Nephron progenitor cell (in vitro differentiated cells): ENCODE data around the gene SEZ6L2.

Experiments used
- DNase-seq: peaks from one replicate; pipeline ENCODE4 v3.0.0; 2021
- H3K27ac Mint-ChIP-seq: 2 replicates; pipeline ENCODE4 v1.8.0; 2021; ENCODE audit warnings: mild to moderate bottlenecking, moderate library complexity, mixed read lengths
- H3K27me3 Mint-ChIP-seq: 2 replicates; pipeline ENCODE4 v1.8.0; 2021; ENCODE audit warnings: mild to moderate bottlenecking, low read depth, mixed read lengths; ENCODE audit not compliant: poor library complexity
- H3K36me3 Mint-ChIP-seq: 2 replicates; pipeline ENCODE4 v1.8.0; 2021; ENCODE audit warnings: low read depth, mixed read lengths
- H3K4me1 Mint-ChIP-seq: 2 replicates; pipeline ENCODE4 v1.8.0; 2021; ENCODE audit warnings: mixed read lengths
- H3K4me3 Mint-ChIP-seq: 2 replicates; pipeline ENCODE4 v1.8.0; 2021; ENCODE audit warnings: mild to moderate bottlenecking, moderate library complexity, mixed read lengths
- H3K9me3 Mint-ChIP-seq: 2 replicates; pipeline ENCODE4 v1.8.0; 2021; ENCODE audit warnings: mild to moderate bottlenecking, moderate library complexity, mixed read lengths
- CTCF ChIP-seq: fragments of 200-600 bp; sonication (generic); IDR thresholded peaks from 2 replicates; pipeline ENCODE4 v1.5.0; 2021; ENCODE audit warnings: antibody characterized with exemption

Gene SEZ6L2

GRCh38 chr16:29849505-29849904, 49.8 kb downstream of the SEZ6L2 start:
- peaks cover 21% of the 10 kb centered on the region for H3K4me1 Mint-ChIP-seq
- H3K27me3 Mint-ChIP-seq: peaks cover 38% of the 10 kb centered on the region
- no peak overlapping the region for H3K27ac Mint-ChIP-seq
- H3K4me3 Mint-ChIP-seq: no peak overlapping the region
- no peaks in the 10 kb centered on the region for H3K9me3 Mint-ChIP-seq
- TF ChIP-seq CTCF: no peak
- H3K36me3 Mint-ChIP-seq: no peaks in the 10 kb centered on the region
- peak; percentile 30 for DNase-seq

GRCh38 chr16:29848420-29849297, 50.7 kb downstream of the SEZ6L2 start:
- H3K4me3 Mint-ChIP-seq: no peak overlapping the region
- no peak overlapping the region for H3K27ac Mint-ChIP-seq
- TF ChIP-seq CTCF: peak; percentile 67
- H3K9me3 Mint-ChIP-seq: no peaks in the 10 kb centered on the region
- H3K4me1 Mint-ChIP-seq: peaks cover 21% of the 10 kb centered on the region
- H3K27me3 Mint-ChIP-seq: peaks cover 34% of the 10 kb centered on the region
- no peaks in the 10 kb centered on the region for H3K36me3 Mint-ChIP-seq
- peak; percentile 67 for DNase-seq

GRCh38 chr16:29845656-29846055, 53.7 kb downstream of the SEZ6L2 start:
- Mint-ChIP-seq H3K4me3 (no peak overlapping the region), H3K27ac (peak overlapping the region; percentile 16), H3K36me3 (no peaks in the 10 kb centered on the region), H3K27me3 (peaks cover 35% of the 10 kb centered on the region), H3K4me1 (peaks cover 25% of the 10 kb centered on the region), H3K9me3 (no peaks in the 10 kb centered on the region)
- DNase-seq: no peak
- no peak for TF ChIP-seq CTCF

- TF ChIP-seq CTCF: no peak
- Mint-ChIP-seq H3K9me3 (no peaks in the 10 kb centered on the region), H3K27ac (no peak overlapping the region), H3K4me1 (peaks cover 20% of the 10 kb centered on the region), H3K27me3 (peaks cover 36% of the 10 kb centered on the region), H3K4me3 (no peak overlapping the region), H3K36me3 (no peaks in the 10 kb centered on the region)
- DNase-seq: no peak
Observed at GRCh38 chr16:29844575-29845331, 54.6 kb downstream of the SEZ6L2 start.

- peaks cover 38% of the 10 kb centered on the region for H3K27me3 Mint-ChIP-seq
- TF ChIP-seq CTCF: no peak
- H3K4me1 Mint-ChIP-seq: peaks cover 12% of the 10 kb centered on the region
- H3K36me3 Mint-ChIP-seq: no peaks in the 10 kb centered on the region
- no peak for DNase-seq
- no peak overlapping the region for H3K4me3 Mint-ChIP-seq
- no peak overlapping the region for H3K27ac Mint-ChIP-seq
- H3K9me3 Mint-ChIP-seq: no peaks in the 10 kb centered on the region
Observed at GRCh38 chr16:29843931-29844330, 55.4 kb downstream of the SEZ6L2 start.
